Measurements from ENCODE around the gene PRSS16. TPM values are rescaled to one million over a fixed set of nuclear protein-coding genes. Genes with fewer than 3 reads are reported as not detected.

The PRSS16 gene
- total and polyA plus RNA-seq, 8 donors = 14.0 to 30.1 (median 22.3) TPM

DNA sequence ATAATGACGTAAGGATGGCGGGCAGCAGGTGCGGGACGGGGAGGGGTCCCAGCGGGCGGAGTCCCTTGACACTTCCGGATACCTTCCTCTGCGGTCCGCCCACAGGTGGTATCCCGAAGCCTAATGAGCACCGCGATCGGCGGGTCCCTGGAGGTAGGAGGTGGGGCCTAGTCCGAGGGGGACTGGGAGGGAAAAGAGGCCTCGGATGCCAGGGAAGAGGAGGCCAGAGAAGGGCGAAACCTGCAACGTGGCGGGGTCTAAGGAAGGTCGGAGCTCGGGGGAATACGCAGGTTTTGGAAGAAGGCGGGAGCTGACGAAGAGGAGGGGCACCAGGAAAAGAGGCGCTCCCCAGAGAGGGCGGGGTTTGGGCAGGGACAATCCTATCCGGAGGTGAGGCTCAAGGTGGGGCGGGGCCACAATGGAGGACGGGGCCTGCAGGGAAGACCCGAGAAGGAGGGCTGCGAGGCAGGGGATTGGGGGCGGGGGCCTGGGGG lies 3.7 kb downstream of the PRSS16 start:
- peak; percentile 90 to 98 (median 97) for DNase-seq
- no peak for FAIRE-seq
- peak; percentile 91 to 97 (median 93) for ATAC-seq
- WGBS, 2 donors = 0 to 1% methylated on average over 26 to 32 of the region's 32 CpGs
- H3K4me1 ChIP-seq = peaks cover 0 to 9% (median 0%) of the 10 kb centered on the region in 3 donors
- TF ChIP-seq, protein P1, sequence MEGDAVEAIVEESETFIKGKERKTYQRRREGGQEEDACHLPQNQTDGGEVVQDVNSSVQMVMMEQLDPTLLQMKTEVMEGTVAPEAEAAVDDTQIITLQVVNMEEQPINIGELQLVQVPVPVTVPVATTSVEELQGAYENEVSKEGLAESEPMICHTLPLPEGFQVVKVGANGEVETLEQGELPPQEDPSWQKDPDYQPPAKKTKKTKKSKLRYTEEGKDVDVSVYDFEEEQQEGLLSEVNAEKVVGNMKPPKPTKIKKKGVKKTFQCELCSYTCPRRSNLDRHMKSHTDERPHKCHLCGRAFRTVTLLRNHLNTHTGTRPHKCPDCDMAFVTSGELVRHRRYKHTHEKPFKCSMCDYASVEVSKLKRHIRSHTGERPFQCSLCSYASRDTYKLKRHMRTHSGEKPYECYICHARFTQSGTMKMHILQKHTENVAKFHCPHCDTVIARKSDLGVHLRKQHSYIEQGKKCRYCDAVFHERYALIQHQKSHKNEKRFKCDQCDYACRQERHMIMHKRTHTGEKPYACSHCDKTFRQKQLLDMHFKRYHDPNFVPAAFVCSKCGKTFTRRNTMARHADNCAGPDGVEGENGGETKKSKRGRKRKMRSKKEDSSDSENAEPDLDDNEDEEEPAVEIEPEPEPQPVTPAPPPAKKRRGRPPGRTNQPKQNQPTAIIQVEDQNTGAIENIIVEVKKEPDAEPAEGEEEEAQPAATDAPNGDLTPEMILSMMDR (IDR thresholded peaks at IDR 0.05) = no peak
- peak overlapping the region; percentile 50 to 63 (median 59) for H3K4me3 ChIP-seq
- intact Hi-C loops (cut with DNase I) = no loop called here
- H3K9me3 ChIP-seq = no peaks in the 10 kb centered on the region
- H3K27me3 ChIP-seq = no peaks in the 10 kb centered on the region
- no peaks in the 10 kb centered on the region for H3K36me3 ChIP-seq
- peak overlapping the region; percentile 79 to 96 (median 94) for H3K27ac ChIP-seq

DNA sequence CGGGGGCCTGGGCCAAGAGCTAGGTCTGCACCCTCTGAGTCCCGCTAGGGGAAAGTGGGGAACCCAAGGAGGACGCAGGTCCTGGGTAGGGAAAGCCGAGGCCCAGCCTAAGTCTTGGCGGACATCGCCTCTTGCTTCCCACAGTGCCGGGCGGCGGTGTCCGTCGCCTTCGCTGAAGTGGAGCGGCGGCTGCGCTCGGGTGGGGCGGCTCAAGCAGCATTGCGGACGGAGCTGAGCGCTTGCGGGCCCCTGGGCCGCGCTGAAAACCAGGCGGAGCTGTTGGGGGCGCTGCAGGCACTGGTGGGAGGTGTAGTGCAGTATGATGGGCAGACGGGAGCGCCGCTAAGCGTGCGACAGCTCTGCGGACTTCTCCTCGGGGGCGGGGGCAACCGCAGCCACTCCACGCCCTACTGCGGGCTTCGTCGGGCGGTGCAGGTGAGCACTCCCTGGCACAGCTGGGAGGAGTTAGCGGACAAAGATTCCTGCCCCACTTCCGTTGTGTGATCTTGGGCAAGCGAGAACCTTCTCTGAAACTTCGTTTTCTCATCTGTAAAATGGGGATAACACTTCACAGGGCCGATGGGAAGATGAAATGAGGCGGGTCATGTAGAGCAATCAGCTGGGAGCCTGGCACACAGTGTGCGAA lies 4.2 kb downstream of the PRSS16 start:
- Histone ChIP-seq H3K4me1 (peaks cover 0 to 9% (median 0%) of the 10 kb centered on the region in 3 donors), H3K27me3 (no peaks in the 10 kb centered on the region), H3K36me3 (no peaks in the 10 kb centered on the region), H3K4me3 (peak overlapping the region; percentile 50 to 63 (median 59)), H3K27ac (peak overlapping the region; percentile 79 to 96 (median 94)), H3K9me3 (no peaks in the 10 kb centered on the region)
- ATAC-seq = peak; percentile 88 to 93 (median 90)
- intact Hi-C loops (cut with DNase I) = no loop called here
- DNase-seq = peak; percentile 88 to 97 (median 94)
- WGBS, 2 donors = 2% methylated on average over 44 to 46 of the region's 46 CpGs
- TF ChIP-seq, protein P1 (IDR thresholded peaks at IDR 0.05) = peak in 2 of 4 donors; percentile 13 to 21
- FAIRE-seq = no peak

GRCh38 chr6:27254566-27254965 lies 7.1 kb downstream of the PRSS16 start:
- H3K27me3 ChIP-seq = no peaks in the 10 kb centered on the region
- 24 to 27% methylated on average over 3 of the region's 3 CpGs for WGBS, 2 donors
- intact Hi-C loops (cut with DNase I) = no loop called here
- H3K4me1 ChIP-seq = peaks cover 0 to 9% (median 0%) of the 10 kb centered on the region in 3 donors
- no peaks in the 10 kb centered on the region for H3K9me3 ChIP-seq
- H3K36me3 ChIP-seq = no peaks in the 10 kb centered on the region
- H3K27ac ChIP-seq = peak overlapping the region in 1 of 4 donors; percentile 3
- ATAC-seq (peak in 1 of 4 donors; percentile 9), DNase-seq (peak in 4 of 6 donors; percentile 19 to 70 (median 46)), FAIRE-seq (no peak)
- TF ChIP-seq, protein P1 (IDR thresholded peaks at IDR 0.05) = no peak
- H3K4me3 ChIP-seq = no peak overlapping the region

- Histone ChIP-seq H3K27ac (no peak overlapping the region), H3K27me3 (peaks cover 0 to 3% (median 0%) of the 10 kb centered on the region in 4 donors), H3K36me3 (no peaks in the 10 kb centered on the region), H3K9me3 (no peaks in the 10 kb centered on the region), H3K4me1 (peaks cover 0 to 9% (median 0%) of the 10 kb centered on the region in 3 donors), H3K4me3 (no peak overlapping the region)
- FAIRE-seq (no peak), DNase-seq (no peak), ATAC-seq (no peak)
- TF ChIP-seq, protein P1 (IDR thresholded peaks at IDR 0.05) = no peak
- intact Hi-C loops (cut with DNase I) = no loop called here
- 72 to 81% methylated on average over 1 of the region's 1 CpG for WGBS, 2 donors
Measured at GRCh38 chr6:27255866-27256265, 8.4 kb downstream of the PRSS16 start.

GRCh38 chr6:27260369-27260768 lies 12.9 kb downstream of the PRSS16 start:
- FAIRE-seq = no peak
- no peak overlapping the region for H3K27ac ChIP-seq

More at GRCh38 chr6:27260369-27260768, 12.9 kb downstream of the PRSS16 start:
- Histone ChIP-seq H3K36me3 (no peaks in the 10 kb centered on the region), H3K4me3 (no peak overlapping the region), H3K4me1 (no peaks in the 10 kb centered on the region), H3K27me3 (peaks cover 0 to 6% (median 0%) of the 10 kb centered on the region in 4 donors), H3K9me3 (no peaks in the 10 kb centered on the region)
- TF ChIP-seq, protein P1 (IDR thresholded peaks at IDR 0.05) = no peak
- 28 to 32% methylated on average over 21 of the region's 21 CpGs for WGBS, 2 donors
- DNase-seq = no peak
- intact Hi-C loops (cut with DNase I) = no loop called here
- ATAC-seq = no peak
